COLO668 (cell line): ENCODE measurements around the gene RYK.
"Not testable (repeated sequence)": the region's sequence is repeated elsewhere in the genome, so short reads cannot be mapped to it uniquely, and the experiment has no call there.

Source experiments
- DNase-seq: peaks from one replicate; lab custom pipeline; 2025; ENCODE audit not compliant: unreplicated experiment; lab: John Stamatoyannopoulos, UW

RYK gene

GRCh38 chr3:134250717-134251220 lies at the start of gene RYK:
TSS of gene RYK (minus strand) at chr3:134250859. CDS start at chr3:134250654, 205 bp downstream.
- peak; percentile 87 for DNase-seq

GRCh38 chr3:134299888-134300206 lies 49.2 kb upstream of the RYK start:
- no peak for DNase-seq

- no peak for DNase-seq
These were observed 48.7 kb upstream of the RYK start for GRCh38 chr3:134299185-134299887.

GRCh38 chr3:134298249-134298648 lies 47.6 kb upstream of the RYK start:
- no peak for DNase-seq

- no peak for DNase-seq
These were observed 46.0 kb upstream of the RYK start for GRCh38 chr3:134296616-134297015.

- no peak for DNase-seq
These were observed 45.3 kb upstream of the RYK start for GRCh38 chr3:134295930-134296329.

GRCh38 chr3:134294302-134295280 lies 43.9 kb upstream of the RYK start:
- DNase-seq = no peak

- DNase-seq = no peak
These were observed 40.9 kb upstream of the RYK start for GRCh38 chr3:134291319-134292254.

GRCh38 chr3:134287512-134287911 lies 36.9 kb upstream of the RYK start:
- DNase-seq = no peak

GRCh38 chr3:134284438-134284837 lies 33.8 kb upstream of the RYK start:
- DNase-seq = no peak

- DNase-seq = no peak
These were observed 32.0 kb upstream of the RYK start for GRCh38 chr3:134282659-134283047.

- no peak for DNase-seq
These were observed 31.4 kb upstream of the RYK start for GRCh38 chr3:134281912-134282658.

GRCh38 chr3:134279466-134279865 lies 28.8 kb upstream of the RYK start:
- DNase-seq = no peak

GRCh38 chr3:134277066-134277660 lies 26.5 kb upstream of the RYK start:
- no peak for DNase-seq

GRCh38 chr3:134276086-134276485 lies 25.4 kb upstream of the RYK start:
- DNase-seq = no peak

GRCh38 chr3:134275110-134275509 lies 24.5 kb upstream of the RYK start:
- not testable (repeated sequence) for DNase-seq

- no peak for DNase-seq
These were observed 23.9 kb upstream of the RYK start for GRCh38 chr3:134274571-134274970.

GRCh38 chr3:134267996-134268395 lies 17.3 kb upstream of the RYK start:
- DNase-seq = no peak

- DNase-seq = peak; percentile 11
These were observed 10.3 kb upstream of the RYK start for GRCh38 chr3:134260987-134261386.
